HAP-1 (cell line): ENCODE measurements around the gene ELL2.

Experiments
- DNase-seq, 2 experiments: peaks; one replicate each; pipeline ENCODE4 v3.0.0-alpha.2; 2016 to 2020; ENCODE audit warnings: low spot score in 2 of 2
- H3K27me3 ChIP-seq: fragments of 250-450 bp; sonication (Bioruptor Pico); 2 replicates; pipeline ENCODE4 v1.5.1; 2020; ENCODE audit warnings: low read depth, mild to moderate bottlenecking, moderate library complexity
- H3K36me3 ChIP-seq: fragments of 250-450 bp; sonication (Bioruptor Pico); replicated peaks from 2 replicates; pipeline ENCODE4 v1.5.1; 2020; ENCODE audit warnings: mild to moderate bottlenecking
- H3K4me1 ChIP-seq: fragments of 250-450 bp; sonication (Bioruptor Pico); 2 replicates; pipeline ENCODE4 v1.5.1; 2020; ENCODE audit warnings: mild to moderate bottlenecking
- H3K4me3 ChIP-seq: fragments of 250-450 bp; sonication (Bioruptor Pico); 2 replicates; pipeline ENCODE4 v1.5.1; 2020; ENCODE audit warnings: mild to moderate bottlenecking, moderate library complexity
- H3K9me3 ChIP-seq: fragments of 250-450 bp; sonication (Bioruptor Pico); 2 replicates; pipeline ENCODE4 v1.5.1; 2020; ENCODE audit warnings: mild to moderate bottlenecking, moderate library complexity
- in situ Hi-C: fragments of 300-500 bp; cut with MboI; formaldehyde crosslinking; loops from 3 replicates; pipeline ENCODE4 v1.14.3; 2020; ENCODE audit warnings: low sequenced_read_pairs, inconsistent platforms, mixed read lengths

The ELL2 gene

DNA sequence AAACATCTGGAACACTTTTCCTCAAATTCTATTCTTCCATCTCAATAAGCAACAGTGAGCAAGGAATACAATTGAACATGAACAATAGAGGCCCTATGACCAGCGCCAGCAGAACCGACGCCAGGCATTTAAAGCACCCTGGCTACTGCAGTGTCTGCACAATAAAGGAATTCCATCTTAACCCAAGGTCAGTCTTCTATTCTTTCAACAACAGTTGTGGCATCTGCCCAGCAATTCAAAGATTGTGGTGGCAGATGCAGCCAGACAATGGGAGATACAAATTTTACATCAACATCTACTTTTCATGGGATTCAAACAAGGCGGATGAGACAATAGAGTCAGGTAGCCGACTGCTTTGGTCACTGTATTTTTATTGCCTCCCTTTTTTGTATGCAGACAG lies 65.9 kb downstream of the ELL2 start:
- Histone ChIP-seq H3K4me1 (peaks cover 34% of the 10 kb centered on the region), H3K9me3 (no peaks in the 10 kb centered on the region), H3K4me3 (no peak overlapping the region), H3K36me3 (peaks cover 2% of the 10 kb centered on the region; the same call in 1 of the 2 replicates), H3K27me3 (no peaks in the 10 kb centered on the region)
- in situ Hi-C loops, result no loop called here
- peak; percentile 82 to 90 for DNase-seq

GRCh38 chr5:95895251-95895650 lies 66.4 kb downstream of the ELL2 start:
- Histone ChIP-seq H3K4me3 (no peak overlapping the region), H3K36me3 (peaks cover 7% of the 10 kb centered on the region; the same call in 1 of the 2 replicates), H3K9me3 (no peaks in the 10 kb centered on the region), H3K27me3 (no peaks in the 10 kb centered on the region), H3K4me1 (peaks cover 34% of the 10 kb centered on the region)
- in situ Hi-C loops, result no loop called here
- DNase-seq, result peak; percentile 64 to 71

- H3K4me1 ChIP-seq, result peaks cover 34% of the 10 kb centered on the region
- peak in 1 of 2 experiments; percentile 57 for DNase-seq
- no peak overlapping the region for H3K4me3 ChIP-seq
- peaks cover 8% of the 10 kb centered on the region; the same call in 1 of the 2 replicates for H3K36me3 ChIP-seq
- H3K27me3 ChIP-seq, result no peaks in the 10 kb centered on the region
- H3K9me3 ChIP-seq, result no peaks in the 10 kb centered on the region
- in situ Hi-C loops, result no loop called here
Measured at GRCh38 chr5:95892784-95893354, 68.8 kb downstream of the ELL2 start.

GRCh38 chr5:95891499-95891898 lies 70.2 kb downstream of the ELL2 start:
- H3K9me3 ChIP-seq, result no peaks in the 10 kb centered on the region
- 0 out of 2 replicates have a peak, but pooled peaks cover 8% of the 10 kb centered on the region for H3K36me3 ChIP-seq
- no peaks in the 10 kb centered on the region for H3K27me3 ChIP-seq
- no peak for DNase-seq
- peaks cover 22% of the 10 kb centered on the region for H3K4me1 ChIP-seq
- in situ Hi-C loops, result no loop called here
- H3K4me3 ChIP-seq, result no peak overlapping the region

- Histone ChIP-seq H3K4me1 (no peaks in the 10 kb centered on the region; the same call in 1 of the 2 replicates), H3K9me3 (no peaks in the 10 kb centered on the region), H3K4me3 (no peak overlapping the region), H3K36me3 (0 out of 2 replicates have a peak, but pooled peaks cover 8% of the 10 kb centered on the region), H3K27me3 (no peaks in the 10 kb centered on the region)
- in situ Hi-C loops, result no loop called here
- no peak for DNase-seq
Measured at GRCh38 chr5:95889076-95889475, 72.6 kb downstream of the ELL2 start.

GRCh38 chr5:95887977-95888376 lies 73.7 kb downstream of the ELL2 start:
- DNase-seq, result no peak
- in situ Hi-C loops, result no loop called here
- Histone ChIP-seq H3K9me3 (no peaks in the 10 kb centered on the region), H3K36me3 (0 out of 2 replicates have a peak, but pooled peaks cover 8% of the 10 kb centered on the region), H3K4me3 (no peak overlapping the region), H3K4me1 (no peaks in the 10 kb centered on the region), H3K27me3 (no peaks in the 10 kb centered on the region)

DNA sequence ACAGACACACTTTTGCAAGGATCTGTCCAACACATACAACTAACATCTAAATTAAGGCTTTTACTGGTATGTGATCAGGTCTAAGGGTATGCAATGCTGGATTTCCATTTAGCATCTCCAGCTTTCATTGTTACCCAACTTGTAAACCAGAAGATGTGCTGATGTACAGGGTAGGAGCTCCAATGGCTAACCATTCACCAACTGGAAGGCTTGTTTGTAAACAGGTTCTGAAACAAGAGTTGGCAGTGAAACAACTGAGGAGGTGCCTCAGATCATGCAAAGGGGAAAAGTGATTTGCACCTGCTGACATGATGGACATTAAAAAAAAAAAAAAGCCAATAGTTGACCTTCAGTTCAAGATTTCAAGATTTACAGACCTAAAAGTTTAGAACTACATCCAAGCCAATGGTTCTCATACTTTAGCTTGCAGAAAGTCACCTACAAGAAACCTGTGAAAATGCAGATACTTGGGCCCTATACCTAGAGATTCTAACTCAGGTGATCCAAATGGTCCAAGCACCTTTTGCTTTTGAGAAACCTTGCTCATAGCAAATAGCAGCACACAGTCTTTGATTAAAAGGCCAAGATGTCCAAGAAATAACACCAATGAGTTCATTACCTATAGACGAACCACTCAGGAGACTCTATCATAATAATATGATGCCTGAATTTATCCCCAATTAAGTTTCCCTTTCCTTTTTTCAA lies 75.2 kb downstream of the ELL2 start:
- 0 out of 2 replicates have a peak, but pooled peaks cover 8% of the 10 kb centered on the region for H3K36me3 ChIP-seq
- H3K4me3 ChIP-seq, result no peak overlapping the region
- in situ Hi-C loops, result no loop called here
- DNase-seq, result no peak
- H3K9me3 ChIP-seq, result no peaks in the 10 kb centered on the region
- no peaks in the 10 kb centered on the region for H3K27me3 ChIP-seq
- no peaks in the 10 kb centered on the region for H3K4me1 ChIP-seq

GRCh38 chr5:95884511-95884910 lies 77.1 kb downstream of the ELL2 start:
- no peak for DNase-seq
- Histone ChIP-seq H3K9me3 (no peaks in the 10 kb centered on the region), H3K4me3 (no peak overlapping the region), H3K36me3 (no peaks in the 10 kb centered on the region), H3K4me1 (no peaks in the 10 kb centered on the region), H3K27me3 (no peaks in the 10 kb centered on the region)
- in situ Hi-C loops, result no loop called here

DNA sequence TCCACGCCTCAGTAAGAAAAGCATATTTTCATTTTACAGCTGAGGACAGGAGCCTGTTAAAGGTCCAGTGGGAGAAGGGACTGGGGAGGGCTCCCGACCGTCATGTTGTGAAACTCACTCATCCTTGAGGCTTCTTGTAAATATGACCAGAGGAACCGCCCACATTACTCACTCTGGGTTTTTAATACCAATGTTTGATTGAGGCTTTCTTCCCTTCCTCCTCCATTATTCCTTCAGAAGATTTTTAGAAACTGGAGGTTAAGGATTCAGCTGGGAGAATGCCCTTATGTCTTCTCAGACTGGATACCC lies 77.7 kb downstream of the ELL2 start:
- in situ Hi-C loops, result no loop called here
- H3K4me3 ChIP-seq, result no peak overlapping the region
- H3K9me3 ChIP-seq, result no peaks in the 10 kb centered on the region
- H3K27me3 ChIP-seq, result no peaks in the 10 kb centered on the region
- no peaks in the 10 kb centered on the region for H3K36me3 ChIP-seq
- no peak for DNase-seq
- H3K4me1 ChIP-seq, result no peaks in the 10 kb centered on the region

GRCh38 chr5:95883185-95884016 lies 78.2 kb downstream of the ELL2 start:
- Histone ChIP-seq H3K27me3 (no peaks in the 10 kb centered on the region), H3K4me3 (no peak overlapping the region), H3K4me1 (no peaks in the 10 kb centered on the region), H3K9me3 (no peaks in the 10 kb centered on the region), H3K36me3 (no peaks in the 10 kb centered on the region)
- DNase-seq, result no peak
- in situ Hi-C loops, result no loop called here

- Histone ChIP-seq H3K4me3 (no peak overlapping the region), H3K4me1 (no peaks in the 10 kb centered on the region), H3K27me3 (no peaks in the 10 kb centered on the region), H3K36me3 (no peaks in the 10 kb centered on the region), H3K9me3 (no peaks in the 10 kb centered on the region)
- no peak for DNase-seq
- in situ Hi-C loops, result no loop called here
Measured at GRCh38 chr5:95881833-95882232, 79.8 kb downstream of the ELL2 start.

DNA sequence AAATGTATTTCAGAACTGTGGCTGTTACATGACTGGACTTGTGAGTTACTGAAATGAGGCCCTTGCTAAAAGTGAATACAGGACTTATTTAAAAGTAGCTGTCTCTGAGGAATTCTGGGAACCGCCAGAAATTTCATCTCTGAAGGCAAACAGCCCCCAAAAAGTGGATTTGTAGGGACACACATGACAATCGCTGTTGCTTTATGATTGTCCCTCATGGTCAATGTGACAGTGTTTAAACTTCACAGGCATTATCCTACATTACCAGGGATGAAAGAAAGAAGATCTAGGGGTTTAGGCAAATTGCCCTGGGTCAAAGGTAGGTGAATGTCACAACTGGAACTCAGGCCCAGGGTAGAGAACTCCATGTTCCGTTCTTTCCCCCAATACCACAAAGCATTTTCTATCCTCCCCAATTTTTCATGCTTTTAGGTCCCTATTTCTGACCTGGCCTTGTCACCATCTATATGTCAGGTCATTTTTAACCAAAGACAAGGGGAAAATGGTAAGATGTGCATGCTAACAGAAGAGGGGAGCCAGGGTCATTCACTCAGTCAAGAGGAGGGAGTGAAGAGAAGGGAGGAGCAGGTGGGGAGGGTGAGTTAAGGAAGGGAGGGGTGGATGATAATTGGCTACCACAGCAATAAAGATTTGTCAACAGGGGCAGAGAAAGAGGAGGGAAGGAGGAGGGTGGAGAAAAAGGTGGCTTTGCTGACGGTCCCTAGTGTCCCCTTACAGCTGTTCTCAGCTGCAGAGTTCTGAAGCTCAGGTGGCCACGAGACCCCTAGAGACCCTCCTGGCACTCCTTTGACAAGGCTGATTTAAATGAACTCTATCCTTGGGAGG lies 81.3 kb downstream of the ELL2 start:
- DNase-seq, result no peak
- in situ Hi-C loops, result no loop called here
- Histone ChIP-seq H3K36me3 (no peaks in the 10 kb centered on the region), H3K27me3 (no peaks in the 10 kb centered on the region), H3K9me3 (no peaks in the 10 kb centered on the region), H3K4me3 (no peak overlapping the region), H3K4me1 (no peaks in the 10 kb centered on the region)

DNA sequence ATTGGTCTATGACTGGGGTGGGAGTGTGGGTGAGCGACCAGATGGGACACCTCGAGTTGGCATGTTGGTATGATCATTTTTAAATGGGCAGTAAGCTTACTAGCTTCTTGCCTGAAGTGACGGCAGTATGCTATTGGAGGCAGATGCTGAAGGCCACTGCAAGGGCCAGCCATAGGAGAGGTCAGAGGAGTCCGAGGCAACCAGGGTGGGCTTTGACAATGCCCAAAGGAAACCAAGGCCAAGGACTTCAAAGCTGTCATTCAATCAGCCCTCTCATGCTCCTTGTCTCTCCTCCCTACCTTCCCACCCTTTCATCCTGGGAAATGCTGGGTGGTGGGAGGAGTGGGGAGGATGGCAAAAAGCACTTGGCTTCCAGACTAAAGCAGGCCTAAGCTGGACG lies 82.0 kb downstream of the ELL2 start:
- in situ Hi-C loops, result no loop called here
- H3K36me3 ChIP-seq, result no peaks in the 10 kb centered on the region
- no peaks in the 10 kb centered on the region for H3K4me1 ChIP-seq
- H3K4me3 ChIP-seq, result no peak overlapping the region
- no peak for DNase-seq
- H3K27me3 ChIP-seq, result no peaks in the 10 kb centered on the region
- no peaks in the 10 kb centered on the region for H3K9me3 ChIP-seq
